H9 (cell line): ENCODE data around the gene STXBP6. TPM values are rescaled to one million over a fixed set of nuclear protein-coding genes. Genes with fewer than 3 reads are reported as not detected.

Experiments used
- DNase-seq: peaks from one replicate; pipeline ENCODE4 v3.0.0-alpha.2; 2017
- H2AFZ ChIP-seq: one replicate; pipeline ENCODE4 v1.6.1; 2013; ENCODE audit warnings: mild to moderate bottlenecking, low read length, control low read depth, moderate library complexity
- H2AK5ac ChIP-seq: 2 replicates; pipeline ENCODE4 v1.6.1; 2013; ENCODE audit warnings: low read length, control low read depth, mixed read lengths; ENCODE audit not compliant: insufficient read length
- H2BK120ac ChIP-seq: one replicate; pipeline ENCODE4 v1.6.1; 2013; ENCODE audit warnings: low read depth, mild to moderate bottlenecking, low read length, control low read depth, inconsistent platforms; ENCODE audit not compliant: poor library complexity, severe bottlenecking
- H2BK12ac ChIP-seq: 2 replicates; pipeline ENCODE4 v1.6.1; 2013; ENCODE audit warnings: low read length, control low read depth, mixed read lengths, low read depth; ENCODE audit not compliant: insufficient read length
- H2BK15ac ChIP-seq: 2 replicates; pipeline ENCODE4 v1.6.1; 2013; ENCODE audit warnings: low read depth, low read length, control low read depth
- H2BK20ac ChIP-seq: one replicate; pipeline ENCODE4 v1.6.1; 2013; ENCODE audit warnings: low read depth, mild to moderate bottlenecking, low read length, control low read depth, inconsistent platforms; ENCODE audit not compliant: poor library complexity, severe bottlenecking
- H2BK5ac ChIP-seq: 2 replicates; pipeline ENCODE4 v1.6.1; 2013; ENCODE audit warnings: low read length, control low read depth, mixed read lengths; ENCODE audit not compliant: insufficient read length
- H3K14ac ChIP-seq: 2 replicates; pipeline ENCODE4 v1.6.1; 2013; ENCODE audit warnings: low read length, control low read depth; ENCODE audit not compliant: insufficient read depth
- H3K18ac ChIP-seq: 2 replicates; pipeline ENCODE4 v1.6.1; 2013; ENCODE audit warnings: low read depth, mild to moderate bottlenecking, mixed read lengths, low read length, control low read depth; ENCODE audit not compliant: insufficient read length
- H3K23ac ChIP-seq: 2 replicates; pipeline ENCODE4 v1.6.1; 2013; ENCODE audit warnings: low read length, control low read depth, mixed read lengths, low read depth; ENCODE audit not compliant: insufficient read length
- H3K23me2 ChIP-seq: 2 replicates; pipeline ENCODE4 v1.6.1; 2013; ENCODE audit warnings: low read depth, mild to moderate bottlenecking, mixed read lengths, low read length, control low read depth; ENCODE audit not compliant: insufficient read length, poor library complexity, severe bottlenecking
- H3K27ac ChIP-seq: 2 replicates; pipeline ENCODE4 v1.5.1; 2013; ENCODE audit warnings: low read length, control low read depth, mixed read lengths, low read depth; ENCODE audit not compliant: insufficient read length
- H3K27me3 ChIP-seq: 2 replicates; pipeline ENCODE4 v1.6.1; 2013; ENCODE audit warnings: low read length, control low read depth, inconsistent platforms; ENCODE audit not compliant: insufficient read depth
- H3K4ac ChIP-seq: 2 replicates; pipeline ENCODE4 v1.6.1; 2013; ENCODE audit warnings: low read depth, mild to moderate bottlenecking, control low read depth, inconsistent platforms, low read length, moderate library complexity
- H3K4me1 ChIP-seq: 2 replicates; pipeline ENCODE4 v1.6.1; 2013; ENCODE audit warnings: low read length, control low read depth, inconsistent platforms; ENCODE audit not compliant: insufficient read depth
- H3K4me2 ChIP-seq: 2 replicates; pipeline ENCODE4 v1.6.1; 2013; ENCODE audit warnings: low read length, control low read depth, mixed read lengths; ENCODE audit not compliant: insufficient read length, insufficient read depth
- H3K56ac ChIP-seq: 2 replicates; pipeline ENCODE4 v1.6.1; 2013; ENCODE audit warnings: low read depth, mild to moderate bottlenecking, mixed read lengths, low read length, control low read depth; ENCODE audit not compliant: insufficient read length
- H3K79me1 ChIP-seq: 2 replicates; pipeline ENCODE4 v1.6.1; 2013; ENCODE audit warnings: low read depth, mild to moderate bottlenecking, moderate library complexity, low read length, control low read depth, inconsistent platforms; ENCODE audit not compliant: insufficient read depth, poor library complexity, severe bottlenecking
- H3K79me2 ChIP-seq: 2 replicates; pipeline ENCODE4 v1.6.1; 2013; ENCODE audit warnings: low read length, control low read depth, inconsistent platforms; ENCODE audit not compliant: insufficient read depth
- H3K9ac ChIP-seq: 2 replicates; pipeline ENCODE4 v1.6.1; 2013; ENCODE audit warnings: low read length, control low read depth, mixed read lengths; ENCODE audit not compliant: insufficient read length; ENCODE audit errors: extremely low read depth
- H3K9me3 ChIP-seq: one replicate; pipeline ENCODE4 v1.6.1; 2013; ENCODE audit warnings: low read depth, low read length, inconsistent platforms; ENCODE audit not compliant: control insufficient read depth
- H3T11ph ChIP-seq: one replicate; pipeline ENCODE4 v1.6.1; 2013; ENCODE audit warnings: mild to moderate bottlenecking, low read length, control low read depth, inconsistent platforms
- H4K20me1 ChIP-seq: one replicate; pipeline ENCODE4 v1.6.1; 2013; ENCODE audit not compliant: control insufficient read depth, insufficient read length, insufficient read depth
- H4K5ac ChIP-seq: 2 replicates; pipeline ENCODE4 v1.6.1; 2013; ENCODE audit warnings: low read depth, mild to moderate bottlenecking, mixed read lengths, low read length, control low read depth; ENCODE audit not compliant: insufficient read length
- H4K8ac ChIP-seq: replicated peaks from 2 replicates; pipeline ENCODE4 v1.6.1; 2013; ENCODE audit warnings: low read length, control low read depth, mixed read lengths, low read depth; ENCODE audit not compliant: insufficient read length
- H4K91ac ChIP-seq: 2 replicates; pipeline ENCODE4 v1.6.1; 2013; ENCODE audit warnings: low read depth, mild to moderate bottlenecking, moderate library complexity, mixed read lengths, low read length, control low read depth; ENCODE audit not compliant: insufficient read length
- H3K27ac Mint-ChIP-seq, 3 experiments: 2 replicates in 2 of 3; 3 replicates in 1 of 3; pipeline ENCODE4 v1.8.0; 2020 to 2021; ENCODE audit warnings: mixed read lengths in 3 of 3, mild to moderate bottlenecking in 1 of 3, moderate library complexity in 1 of 3
- H3K27me3 Mint-ChIP-seq: 2 replicates; pipeline ENCODE4 v1.8.0; 2021; ENCODE audit warnings: low read depth, mild to moderate bottlenecking, moderate library complexity, mixed read lengths
- H3K36me3 Mint-ChIP-seq, 3 experiments: 2 replicates in 2 of 3; 3 replicates in 1 of 3; pipeline ENCODE4 v1.8.0; 2020 to 2021; ENCODE audit warnings: low read depth in 3 of 3, mixed read lengths in 3 of 3; ENCODE audit not compliant: insufficient read depth in 1 of 3
- H3K4me1 Mint-ChIP-seq, 2 experiments: 2 replicates each; pipeline ENCODE4 v1.8.0; 2020; ENCODE audit warnings: mixed read lengths in 2 of 2
- H3K4me3 Mint-ChIP-seq, 2 experiments: 2 replicates in 1 of 2; 3 replicates in 1 of 2; pipeline ENCODE4 v1.8.0; 2020 to 2021; ENCODE audit warnings: mild to moderate bottlenecking in 2 of 2, mixed read lengths in 2 of 2, moderate library complexity in 1 of 2
- H3K9me3 Mint-ChIP-seq, 2 experiments: 2 replicates in 1 of 2; 3 replicates in 1 of 2; pipeline ENCODE4 v1.8.0; 2020; ENCODE audit warnings: mild to moderate bottlenecking in 2 of 2, mixed read lengths in 2 of 2, moderate library complexity in 1 of 2
- CTCF ChIP-seq: fragments of 200-600 bp; sonication (generic); conservative IDR thresholded peaks from 3 replicates; pipeline ENCODE4 v1.8.0; 2021; ENCODE audit warnings: antibody characterized with exemption, mild to moderate bottlenecking
- WGBS: extraction: QIAGEN DNeasy Blood & Tissue Kit; methylation state at CpG from one replicate; pipeline ENCODE4 v1.1.7; 2013; ENCODE audit warnings: missing lambda C conversion rate, low lambda C conversion rate, mixed read lengths; ENCODE audit not compliant: insufficient read length; ENCODE audit errors: extremely low coverage; 5-methylcytosine and 5-hydroxymethylcytosine counted together
- total RNA-seq: library from RNA; stranded (reverse); gene quantifications from 2 replicates; pipeline ENCODE4 v1.2.1, GENCODE V29; 2021

The STXBP6 gene
- total RNA-seq, 1 experiment from 2014 or later, result 3.6 TPM

- Histone ChIP-seq H3K27ac (no peak overlapping the region), H3K4me1 (no peaks in the 10 kb centered on the region), H4K5ac (no peak overlapping the region), H2AFZ (no peak overlapping the region), H3K23ac (no peak overlapping the region), H3K79me1 (no peaks in the 10 kb centered on the region), H2BK20ac (no peak overlapping the region), H3K18ac (no peak overlapping the region), H3K14ac (no peak overlapping the region), H2BK12ac (no peak overlapping the region), H2BK5ac (no peak overlapping the region), H4K91ac (no peak overlapping the region), H3T11ph (no peak overlapping the region), H2BK15ac (no peak overlapping the region), H3K27me3 (no peaks in the 10 kb centered on the region), H3K4ac (no peak overlapping the region), H2AK5ac (no peak overlapping the region), H3K56ac (no peak overlapping the region), H3K79me2 (no peaks in the 10 kb centered on the region), H4K20me1 (no peaks in the 10 kb centered on the region), H3K23me2 (no peaks in the 10 kb centered on the region), H3K9ac (no peak overlapping the region), H4K8ac (no peak overlapping the region), H3K9me3 (no peaks in the 10 kb centered on the region), H2BK120ac (no peak overlapping the region), H3K4me2 (no peak overlapping the region)
- H3K9me3 Mint-ChIP-seq, result no peaks in the 10 kb centered on the region
- no peak for TF ChIP-seq CTCF
- DNase-seq, result no peak
- H3K36me3 Mint-ChIP-seq, result no peaks in the 10 kb centered on the region
- H3K4me3 Mint-ChIP-seq, result no peak overlapping the region
- H3K4me1 Mint-ChIP-seq, result peaks cover 10 to 17% of the 10 kb centered on the region in 2 experiments
- no peaks in the 10 kb centered on the region for H3K27me3 Mint-ChIP-seq
- WGBS, result no CpG with 5 or more reads among the region's 6 CpGs
- H3K27ac Mint-ChIP-seq, result no peak overlapping the region
Measured at GRCh38 chr14:24808412-24808811, 241.5 kb downstream of the STXBP6 start.
